NCI-H1930 (cell line): ENCODE data around the gene MED26.
A peak's percentile ranks its signal among the peaks of the same experiment; 100 is the strongest.
"Not testable (repeated sequence)": the region's sequence is repeated elsewhere in the genome, so short reads cannot be mapped to it uniquely, and the experiment has no call there.

Experiments
- DNase-seq, 2 experiments: peaks; one replicate each; lab custom pipeline; 2025; lab: John Stamatoyannopoulos, UW

The MED26 gene

GRCh38 chr19:16628183-16628983 is at the start of gene MED26:
MED26 (minus strand) TSS chr19:16628204; CDS start chr19:16627943, 261 bp downstream.
- DNase-seq: peak; percentile 86 to 92

GRCh38 chr19:16677055-16677454 is 49.1 kb upstream of the MED26 start:
- no peak for DNase-seq

GRCh38 chr19:16676101-16676798 is 48.2 kb upstream of the MED26 start:
- DNase-seq: no peak

- not testable (repeated sequence) for DNase-seq
Measured at GRCh38 chr19:16673839-16674238, 45.8 kb upstream of the MED26 start.

- no peak for DNase-seq
Measured at GRCh38 chr19:16673231-16673630, 45.2 kb upstream of the MED26 start.

GRCh38 chr19:16671652-16672274 is 43.8 kb upstream of the MED26 start:
- no peak for DNase-seq

- no peak for DNase-seq
Measured at GRCh38 chr19:16670291-16670690, 42.3 kb upstream of the MED26 start.

GRCh38 chr19:16668702-16669101 is 40.7 kb upstream of the MED26 start:
- not testable (repeated sequence) for DNase-seq

- no peak for DNase-seq
Measured at GRCh38 chr19:16668176-16668575, 40.2 kb upstream of the MED26 start.

- DNase-seq: no peak
Measured at GRCh38 chr19:16661480-16662034, 33.6 kb upstream of the MED26 start.

GRCh38 chr19:16660763-16661479 is 32.9 kb upstream of the MED26 start, which contains the start of gene TMEM38A:
TMEM38A (plus strand) TSS chr19:16661139; CDS start chr19:16661218, 79 bp downstream.
- DNase-seq: peak in 1 of 2 experiments; percentile 50

- DNase-seq: peak; percentile 92 to 96
Measured at GRCh38 chr19:16659832-16660708, 32.1 kb upstream of the MED26 start, which contains the start of gene SMIM7. SMIM7 (minus strand) TSS chr19:16660144; CDS start chr19:16660110, 34 bp downstream.

GRCh38 chr19:16659464-16659831 is 31.4 kb upstream of the MED26 start:
- DNase-seq: no peak

- DNase-seq: no peak
Measured at GRCh38 chr19:16657384-16657783, 29.4 kb upstream of the MED26 start.

GRCh38 chr19:16655727-16656126 is 27.7 kb upstream of the MED26 start:
- no peak for DNase-seq

GRCh38 chr19:16654627-16655026 is 26.6 kb upstream of the MED26 start:
- DNase-seq: no peak

- DNase-seq: no peak
Measured at GRCh38 chr19:16654140-16654539, 26.1 kb upstream of the MED26 start.

- DNase-seq: no peak
Measured at GRCh38 chr19:16652854-16653253, 24.9 kb upstream of the MED26 start.

- DNase-seq: not testable (repeated sequence)
Measured at GRCh38 chr19:16651421-16652188, 23.6 kb upstream of the MED26 start.

GRCh38 chr19:16650821-16651220 is 22.8 kb upstream of the MED26 start:
- no peak for DNase-seq
